ENCODE data around the gene STK32B.

GRCh38 chr4:5100986-5101385 is 49.7 kb downstream of the STK32B start:
- TF ChIP-seq CTCF (IDR thresholded peaks at IDR 0.05) (no peak), POLR2A (IDR thresholded peaks at IDR 0.05) (no peak), EP300 (IDR thresholded peaks at IDR 0.05) (no peak)

Measured in stomach (tissue), 4 donors.